ENCODE measurements around the gene CKM.

DNA sequence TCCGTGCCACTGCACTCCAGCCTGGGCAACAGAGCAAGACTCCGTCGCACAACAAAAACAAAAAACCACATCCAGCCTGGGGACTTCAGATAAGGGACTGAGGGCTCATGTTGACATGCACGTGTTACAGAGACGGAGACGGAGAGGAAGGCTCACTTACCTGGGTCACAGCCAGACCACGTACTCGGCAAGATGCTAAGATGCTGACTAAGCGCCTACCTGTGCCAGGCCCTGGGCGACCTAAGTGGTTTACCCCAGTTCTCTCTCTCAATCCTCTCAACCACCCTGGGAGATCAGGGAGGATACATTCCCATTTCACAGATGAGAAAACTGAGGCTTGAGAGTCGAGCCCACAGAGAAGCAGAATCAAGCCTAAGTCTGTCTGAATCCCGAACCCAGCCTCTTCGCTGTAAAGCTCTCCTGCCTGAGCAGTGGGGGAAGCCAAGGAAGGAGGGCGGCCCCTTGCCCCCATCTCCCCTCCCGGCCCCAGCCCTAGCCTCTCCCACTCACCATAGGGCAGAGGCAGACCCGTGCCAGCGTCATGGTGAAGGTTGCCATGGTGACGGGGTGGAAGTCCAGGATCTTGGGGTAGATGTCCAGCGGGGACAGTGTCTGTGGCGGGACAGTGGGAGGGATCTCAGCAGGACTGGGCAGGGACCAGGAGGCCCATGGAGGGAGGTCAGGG is 34.2 kb upstream of the CKM start:
- TF ChIP-seq, protein P1, sequence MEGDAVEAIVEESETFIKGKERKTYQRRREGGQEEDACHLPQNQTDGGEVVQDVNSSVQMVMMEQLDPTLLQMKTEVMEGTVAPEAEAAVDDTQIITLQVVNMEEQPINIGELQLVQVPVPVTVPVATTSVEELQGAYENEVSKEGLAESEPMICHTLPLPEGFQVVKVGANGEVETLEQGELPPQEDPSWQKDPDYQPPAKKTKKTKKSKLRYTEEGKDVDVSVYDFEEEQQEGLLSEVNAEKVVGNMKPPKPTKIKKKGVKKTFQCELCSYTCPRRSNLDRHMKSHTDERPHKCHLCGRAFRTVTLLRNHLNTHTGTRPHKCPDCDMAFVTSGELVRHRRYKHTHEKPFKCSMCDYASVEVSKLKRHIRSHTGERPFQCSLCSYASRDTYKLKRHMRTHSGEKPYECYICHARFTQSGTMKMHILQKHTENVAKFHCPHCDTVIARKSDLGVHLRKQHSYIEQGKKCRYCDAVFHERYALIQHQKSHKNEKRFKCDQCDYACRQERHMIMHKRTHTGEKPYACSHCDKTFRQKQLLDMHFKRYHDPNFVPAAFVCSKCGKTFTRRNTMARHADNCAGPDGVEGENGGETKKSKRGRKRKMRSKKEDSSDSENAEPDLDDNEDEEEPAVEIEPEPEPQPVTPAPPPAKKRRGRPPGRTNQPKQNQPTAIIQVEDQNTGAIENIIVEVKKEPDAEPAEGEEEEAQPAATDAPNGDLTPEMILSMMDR (IDR thresholded peaks at IDR 0.05): no peak
- no peak for TF ChIP-seq POLR2A (IDR thresholded peaks at IDR 0.05)
- no peak for TF ChIP-seq POLR2AphosphoS5 (IDR thresholded peaks at IDR 0.05)
